H1 (cell line): ENCODE measurements around the gene H2BK1.

Experiments used
- BACH1 ChIP-seq: IDR thresholded peaks from 2 replicates; pipeline ENCODE4 v1.6.1; 2012; ENCODE audit warnings: low read length, improper control_type of control experiment
- CBX8 ChIP-seq: fragments of 300-800, 300-1000 bp; sonication (generic); IDR thresholded peaks from 2 replicates; pipeline ENCODE4 v1.7.1; 2016; ENCODE audit warnings: low read depth, low read length, borderline replicate concordance
- JUND ChIP-seq: IDR thresholded peaks from 2 replicates; pipeline ENCODE4 v1.6.1; 2011; ENCODE audit warnings: mild to moderate bottlenecking, improper control_type of control experiment, low read length
- KDM5A ChIP-seq: fragments of 200-600 bp; IDR thresholded peaks from 2 replicates; pipeline ENCODE4 v1.7.1; 2012; ENCODE audit warnings: mild to moderate bottlenecking, low read length, inconsistent platforms, mixed read lengths
- MAX ChIP-seq: IDR thresholded peaks from 2 replicates; pipeline ENCODE4 v1.6.1; 2012; ENCODE audit warnings: inconsistent platforms
- POLR2A ChIP-seq, 2 experiments: IDR thresholded peaks; 1 replicate in 1 of 2; 2 replicates in 1 of 2; pipeline ENCODE4 v1.6.1; 2011; ENCODE audit warnings: low read depth in 2 of 2, low read length in 2 of 2, mild to moderate bottlenecking in 2 of 2; ENCODE audit errors: control extremely low read depth in 1 of 2
- RAD21 ChIP-seq, 2 experiments: IDR thresholded peaks in 1 of 2; conservative IDR thresholded peaks in 1 of 2; 2 replicates each; pipeline ENCODE4 v1.6.1; 2011; ENCODE audit warnings: low read depth in 2 of 2, low read length in 2 of 2, improper control_type of control experiment in 1 of 2, inconsistent platforms in 1 of 2, mild to moderate bottlenecking in 1 of 2, moderate library complexity in 1 of 2
- SIX5 ChIP-seq: IDR thresholded peaks from 2 replicates; pipeline ENCODE4 v1.6.1; 2011; ENCODE audit warnings: mild to moderate bottlenecking, low read depth, low read length
- ZNF274 ChIP-seq: IDR thresholded peaks from 2 replicates; pipeline ENCODE4 v1.7.0; 2012; ENCODE audit warnings: low read length, borderline replicate concordance; ENCODE audit errors: extremely low read depth
- TF ChIP-seq, protein P1 (sequence below), 3 experiments: IDR thresholded peaks; 1 replicate in 2 of 3; 2 replicates in 1 of 3; pipeline versions ENCODE4 v1.5.1 to v1.6.1; 2011; ENCODE audit warnings: low read length in 3 of 3, mild to moderate bottlenecking in 3 of 3, inconsistent platforms in 2 of 3, low read depth in 1 of 3, moderate library complexity in 1 of 3; ENCODE audit not compliant: insufficient read depth in 1 of 3; ENCODE audit errors: control extremely low read depth in 1 of 3
- TF ChIP-seq, protein P2 (sequence below): IDR thresholded peaks from 2 replicates; pipeline ENCODE4 v1.6.1; 2011; ENCODE audit warnings: low read length, improper control_type of control experiment

GRCh38 chr7:151188252-151188542 is 22.1 kb downstream of the H2BK1 start:
- TF ChIP-seq, protein P1, sequence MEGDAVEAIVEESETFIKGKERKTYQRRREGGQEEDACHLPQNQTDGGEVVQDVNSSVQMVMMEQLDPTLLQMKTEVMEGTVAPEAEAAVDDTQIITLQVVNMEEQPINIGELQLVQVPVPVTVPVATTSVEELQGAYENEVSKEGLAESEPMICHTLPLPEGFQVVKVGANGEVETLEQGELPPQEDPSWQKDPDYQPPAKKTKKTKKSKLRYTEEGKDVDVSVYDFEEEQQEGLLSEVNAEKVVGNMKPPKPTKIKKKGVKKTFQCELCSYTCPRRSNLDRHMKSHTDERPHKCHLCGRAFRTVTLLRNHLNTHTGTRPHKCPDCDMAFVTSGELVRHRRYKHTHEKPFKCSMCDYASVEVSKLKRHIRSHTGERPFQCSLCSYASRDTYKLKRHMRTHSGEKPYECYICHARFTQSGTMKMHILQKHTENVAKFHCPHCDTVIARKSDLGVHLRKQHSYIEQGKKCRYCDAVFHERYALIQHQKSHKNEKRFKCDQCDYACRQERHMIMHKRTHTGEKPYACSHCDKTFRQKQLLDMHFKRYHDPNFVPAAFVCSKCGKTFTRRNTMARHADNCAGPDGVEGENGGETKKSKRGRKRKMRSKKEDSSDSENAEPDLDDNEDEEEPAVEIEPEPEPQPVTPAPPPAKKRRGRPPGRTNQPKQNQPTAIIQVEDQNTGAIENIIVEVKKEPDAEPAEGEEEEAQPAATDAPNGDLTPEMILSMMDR (IDR thresholded peaks at IDR 0.05; ENCODE audit: control extremely low read depth in 1 of 3, insufficient read depth in 1 of 3, low read depth in 1 of 3, low read length in 3 of 3), result no peak
- TF ChIP-seq POLR2A (IDR thresholded peaks at IDR 0.05; ENCODE audit: control extremely low read depth in 1 of 2, low read depth in 2 of 2, low read length in 2 of 2) (no peak), JUND (no peak), RAD21 (IDR thresholded peaks at IDR 0.05 in 1 of 2, conservative IDR thresholded peaks at IDR 0.05 in 1 of 2; ENCODE audit: low read depth in 2 of 2, low read length in 2 of 2) (no peak), BACH1 (no peak), ZNF274 (no peak), MAX (no peak), CBX8 (no peak), SIX5 (no peak), KDM5A (no peak)
- TF ChIP-seq, protein P2, sequence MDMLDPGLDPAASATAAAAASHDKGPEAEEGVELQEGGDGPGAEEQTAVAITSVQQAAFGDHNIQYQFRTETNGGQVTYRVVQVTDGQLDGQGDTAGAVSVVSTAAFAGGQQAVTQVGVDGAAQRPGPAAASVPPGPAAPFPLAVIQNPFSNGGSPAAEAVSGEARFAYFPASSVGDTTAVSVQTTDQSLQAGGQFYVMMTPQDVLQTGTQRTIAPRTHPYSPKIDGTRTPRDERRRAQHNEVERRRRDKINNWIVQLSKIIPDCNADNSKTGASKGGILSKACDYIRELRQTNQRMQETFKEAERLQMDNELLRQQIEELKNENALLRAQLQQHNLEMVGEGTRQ, result no peak
